ENCODE data around the gene ACER1. TPM values are rescaled to one million over a fixed set of nuclear protein-coding genes. Genes with fewer than 3 reads are reported as not detected.

The ACER1 gene
- total RNA-seq, 1 donor from 2014 or later, result not detected

DNA sequence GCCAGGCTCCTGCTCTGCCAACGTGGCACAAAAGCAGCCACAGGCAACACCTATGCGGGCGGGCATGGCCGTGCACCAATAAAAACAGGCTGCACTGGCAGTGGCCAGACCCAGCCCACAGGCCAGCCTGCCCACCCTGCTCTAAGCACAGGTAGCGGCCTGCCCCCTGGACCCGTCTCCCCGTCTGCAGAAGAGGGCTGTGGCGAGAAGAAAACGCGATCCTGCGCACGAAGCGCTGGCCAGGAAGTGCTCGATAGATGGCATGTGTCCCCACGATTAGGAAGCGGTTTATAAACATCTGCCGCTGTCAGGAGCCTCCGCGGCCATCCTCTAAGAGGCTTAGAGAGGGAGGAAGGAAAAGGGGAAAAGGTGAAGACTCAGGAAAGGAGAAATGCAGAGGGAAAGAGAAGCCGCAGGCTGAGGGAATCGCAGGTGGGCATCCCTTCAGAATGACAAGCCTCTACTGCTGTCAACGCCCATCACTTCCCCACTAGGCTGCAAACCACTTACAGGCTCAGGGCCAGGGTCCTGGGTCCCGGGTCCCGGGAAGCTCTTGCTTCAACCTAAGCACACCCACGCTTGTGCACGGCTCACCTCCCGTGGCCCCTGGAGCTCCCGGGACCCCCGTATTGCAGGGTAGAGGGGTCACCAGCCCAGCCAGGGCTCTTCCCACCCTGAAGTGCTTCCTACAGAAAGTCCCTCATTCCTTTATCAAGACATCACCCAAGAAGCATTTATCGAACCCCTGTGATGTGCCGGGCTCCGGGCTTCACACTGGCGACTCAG is 64.1 kb downstream of the ACER1 start:
- H3K27me3 Mint-ChIP-seq (ENCODE audit: low read depth), result no peaks in the 10 kb centered on the region
- no peak for DNase-seq (ENCODE audit: low read depth, low spot score)
- H3K36me3 Mint-ChIP-seq (ENCODE audit: low read depth), result peaks cover 4% of the 10 kb centered on the region
- H3K9me3 Mint-ChIP-seq, result no peaks in the 10 kb centered on the region
- peaks cover 33% of the 10 kb centered on the region for H3K4me1 Mint-ChIP-seq
- TF ChIP-seq, protein P1, sequence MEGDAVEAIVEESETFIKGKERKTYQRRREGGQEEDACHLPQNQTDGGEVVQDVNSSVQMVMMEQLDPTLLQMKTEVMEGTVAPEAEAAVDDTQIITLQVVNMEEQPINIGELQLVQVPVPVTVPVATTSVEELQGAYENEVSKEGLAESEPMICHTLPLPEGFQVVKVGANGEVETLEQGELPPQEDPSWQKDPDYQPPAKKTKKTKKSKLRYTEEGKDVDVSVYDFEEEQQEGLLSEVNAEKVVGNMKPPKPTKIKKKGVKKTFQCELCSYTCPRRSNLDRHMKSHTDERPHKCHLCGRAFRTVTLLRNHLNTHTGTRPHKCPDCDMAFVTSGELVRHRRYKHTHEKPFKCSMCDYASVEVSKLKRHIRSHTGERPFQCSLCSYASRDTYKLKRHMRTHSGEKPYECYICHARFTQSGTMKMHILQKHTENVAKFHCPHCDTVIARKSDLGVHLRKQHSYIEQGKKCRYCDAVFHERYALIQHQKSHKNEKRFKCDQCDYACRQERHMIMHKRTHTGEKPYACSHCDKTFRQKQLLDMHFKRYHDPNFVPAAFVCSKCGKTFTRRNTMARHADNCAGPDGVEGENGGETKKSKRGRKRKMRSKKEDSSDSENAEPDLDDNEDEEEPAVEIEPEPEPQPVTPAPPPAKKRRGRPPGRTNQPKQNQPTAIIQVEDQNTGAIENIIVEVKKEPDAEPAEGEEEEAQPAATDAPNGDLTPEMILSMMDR (conservative IDR thresholded peaks at IDR 0.05), result no peak
- H3K27ac Mint-ChIP-seq (ENCODE audit: unreplicated experiment), result no peak overlapping the region
- no peak overlapping the region for H3K4me3 Mint-ChIP-seq

DNA sequence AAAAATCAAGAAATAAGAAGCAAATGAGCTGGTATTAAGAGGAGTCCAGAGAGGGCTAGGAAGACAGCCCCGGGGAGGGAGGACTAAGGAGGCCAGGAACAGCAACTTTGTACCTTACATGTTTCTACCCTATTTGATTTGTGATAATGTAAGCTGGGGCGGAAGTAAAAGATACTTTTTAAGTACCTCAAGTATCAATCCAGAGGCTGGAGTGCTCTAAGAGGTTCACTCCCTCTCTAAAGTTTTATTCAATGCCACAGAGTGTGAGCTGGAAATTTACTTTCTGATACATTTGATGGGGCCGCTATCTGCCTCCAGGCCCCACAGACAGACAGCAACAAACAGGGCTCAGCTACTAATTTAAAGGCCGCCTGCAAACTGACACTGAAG is 65.0 kb downstream of the ACER1 start:
- H3K36me3 Mint-ChIP-seq (ENCODE audit: low read depth), result peaks cover 4% of the 10 kb centered on the region
- DNase-seq (ENCODE audit: low read depth, low spot score), result no peak
- TF ChIP-seq, protein P1 (conservative IDR thresholded peaks at IDR 0.05), result no peak
- no peaks in the 10 kb centered on the region for H3K27me3 Mint-ChIP-seq (ENCODE audit: low read depth)
- H3K9me3 Mint-ChIP-seq, result no peaks in the 10 kb centered on the region
- no peak overlapping the region for H3K4me3 Mint-ChIP-seq
- no peak overlapping the region for H3K27ac Mint-ChIP-seq (ENCODE audit: unreplicated experiment)
- peaks cover 29% of the 10 kb centered on the region for H3K4me1 Mint-ChIP-seq

DNA sequence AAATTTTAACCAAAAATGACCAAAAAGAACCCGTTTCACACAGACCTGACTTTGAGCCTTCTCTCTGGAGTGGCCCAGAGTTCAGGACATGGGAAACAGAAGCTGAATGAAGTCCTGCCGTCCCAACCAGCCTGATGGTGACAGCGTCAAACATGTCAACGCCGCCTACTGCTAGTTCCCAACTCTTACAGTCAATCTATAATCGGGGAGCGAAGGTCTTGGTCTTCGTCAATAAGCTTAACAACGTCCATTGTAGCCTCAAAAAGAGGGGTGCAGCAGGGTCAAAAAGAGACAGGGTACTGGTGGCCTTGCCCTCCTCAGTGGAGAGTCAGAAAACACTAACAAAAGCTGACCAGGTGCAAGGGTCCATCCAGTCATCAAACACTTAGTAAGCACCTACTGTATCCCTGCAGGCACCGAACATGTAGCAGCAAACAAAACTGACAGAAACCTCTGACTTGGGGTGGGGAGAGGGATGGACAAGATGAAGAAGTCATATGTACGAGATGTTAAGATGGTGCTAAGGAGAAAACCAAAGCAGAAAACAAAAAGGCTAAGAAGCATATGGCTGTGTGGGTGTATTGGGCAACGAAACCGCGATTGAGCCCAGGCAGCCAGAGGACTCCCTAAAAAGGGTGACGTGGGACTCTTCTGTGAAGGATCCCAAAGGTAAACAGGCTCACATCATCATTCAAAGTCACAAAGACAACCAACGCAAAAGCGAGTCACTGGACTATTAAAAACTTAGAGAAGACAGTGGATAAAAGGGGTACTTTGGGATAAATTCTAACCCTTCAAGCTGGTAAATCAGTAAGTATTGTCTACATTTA is 65.6 kb downstream of the ACER1 start:
- H3K9me3 Mint-ChIP-seq, result no peaks in the 10 kb centered on the region
- TF ChIP-seq, protein P1 (conservative IDR thresholded peaks at IDR 0.05), result no peak
- H3K27ac Mint-ChIP-seq (ENCODE audit: unreplicated experiment), result no peak overlapping the region
- H3K4me3 Mint-ChIP-seq, result no peak overlapping the region
- peaks cover 4% of the 10 kb centered on the region for H3K36me3 Mint-ChIP-seq (ENCODE audit: low read depth)
- no peaks in the 10 kb centered on the region for H3K27me3 Mint-ChIP-seq (ENCODE audit: low read depth)
- no peak for DNase-seq (ENCODE audit: low read depth, low spot score)
- H3K4me1 Mint-ChIP-seq, result peaks cover 23% of the 10 kb centered on the region

DNA sequence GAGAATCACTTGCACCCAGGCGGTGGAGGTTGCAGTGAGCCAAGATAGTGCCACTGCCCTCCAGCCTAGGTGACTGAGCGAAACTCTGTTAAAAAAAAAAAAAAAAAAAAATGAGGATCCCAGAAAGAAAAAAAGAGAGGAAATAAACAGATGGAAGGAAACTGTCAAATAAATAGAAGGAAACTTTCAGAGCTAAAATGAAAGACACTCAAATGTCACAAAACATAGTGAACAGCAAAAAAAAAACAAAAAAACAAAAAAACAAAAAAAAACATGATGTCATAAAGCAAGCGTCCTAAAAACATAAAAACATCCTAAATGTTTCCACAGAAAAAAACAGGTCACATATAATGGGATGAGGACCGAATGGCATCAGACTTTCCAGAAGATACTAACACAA is 68.6 kb downstream of the ACER1 start:
- DNase-seq (ENCODE audit: low read depth, low spot score), result no peak
- Mint-ChIP-seq H3K9me3 (no peaks in the 10 kb centered on the region), H3K36me3 (ENCODE audit: low read depth) (no peaks in the 10 kb centered on the region), H3K27ac (ENCODE audit: unreplicated experiment) (no peak overlapping the region), H3K27me3 (ENCODE audit: low read depth) (no peaks in the 10 kb centered on the region), H3K4me1 (peaks cover 5% of the 10 kb centered on the region), H3K4me3 (no peak overlapping the region)
- TF ChIP-seq, protein P1 (conservative IDR thresholded peaks at IDR 0.05), result no peak

DNA sequence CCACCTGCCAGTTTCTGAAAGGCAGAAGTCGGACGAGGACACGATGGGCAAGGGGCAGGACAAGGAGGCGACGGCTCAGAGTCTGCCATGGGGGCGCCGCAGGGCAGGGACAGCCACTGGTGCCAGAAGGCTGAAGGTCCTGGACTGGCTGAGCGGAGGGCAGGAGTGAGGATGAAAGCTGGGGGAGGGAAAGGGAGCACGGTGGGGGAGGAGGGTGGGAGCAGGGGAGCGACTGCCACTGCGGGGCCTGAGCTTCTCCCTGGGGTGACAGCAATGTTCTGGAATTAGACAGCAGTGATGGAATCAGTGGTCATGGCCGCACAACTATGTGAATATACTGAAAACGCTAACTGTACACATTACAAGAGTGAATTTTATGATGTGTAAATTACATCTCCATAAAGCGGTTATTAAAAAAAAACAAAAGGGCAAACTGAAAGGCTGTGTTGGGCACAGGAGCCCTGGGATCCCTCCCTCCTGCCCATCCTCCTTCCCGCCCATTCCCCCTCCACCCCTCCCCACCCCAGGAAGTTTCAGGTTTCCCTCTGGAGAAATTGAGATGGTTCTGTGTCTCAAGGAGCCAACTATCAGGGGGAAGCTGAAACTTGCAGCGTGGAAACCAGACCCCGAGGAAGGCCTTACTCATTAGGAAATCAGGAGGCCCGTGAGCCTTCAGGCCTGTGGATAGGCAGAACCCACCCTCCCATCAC is 69.5 kb downstream of the ACER1 start:
- TF ChIP-seq, protein P1 (conservative IDR thresholded peaks at IDR 0.05), result no peak
- Mint-ChIP-seq H3K27me3 (ENCODE audit: low read depth) (no peaks in the 10 kb centered on the region), H3K4me3 (no peak overlapping the region), H3K27ac (ENCODE audit: unreplicated experiment) (peak overlapping the region; percentile 62), H3K36me3 (ENCODE audit: low read depth) (no peaks in the 10 kb centered on the region), H3K9me3 (no peaks in the 10 kb centered on the region), H3K4me1 (peaks cover 5% of the 10 kb centered on the region)
- no peak for DNase-seq (ENCODE audit: low read depth, low spot score)
